SK-N-SH (cell line): ENCODE measurements around the gene HSPA6.

ENCODE experiments used
- CTCF ChIP-seq: fragments of 200-600 bp; sonication (generic); IDR thresholded peaks from 2 replicates; pipeline ENCODE4 v1.6.1; 2017; ENCODE audit warnings: antibody characterized with exemption, mild to moderate bottlenecking, moderate library complexity
- MAX ChIP-seq: IDR thresholded peaks from 2 replicates; pipeline ENCODE4 v1.4.0; 2012; ENCODE audit warnings: low read depth
- REST ChIP-seq: IDR thresholded peaks from 2 replicates; pipeline ENCODE4 v1.6.1; 2012; ENCODE audit warnings: mild to moderate bottlenecking, low read depth, low read length, moderate library complexity
- SMC3 ChIP-seq: IDR thresholded peaks from 2 replicates; pipeline ENCODE4 v1.6.1; 2012; ENCODE audit warnings: low read depth, low read length, improper control_type of control experiment

GRCh38 chr1:161549652-161550051 lies 25.3 kb downstream of the HSPA6 start, which contains the start of gene FCGR3A:
- TF ChIP-seq REST: no peak
- TF ChIP-seq MAX: no peak
- no peak for TF ChIP-seq SMC3
- no peak for TF ChIP-seq CTCF
